Upper lobe of left lung (tissue), 6 donors: ENCODE measurements around the gene CFAP91. TPM values are rescaled to one million over a fixed set of nuclear protein-coding genes. Genes with fewer than 3 reads are reported as not detected.

Experiments used
- ATAC-seq, 2 donors: fragments of 200-7000 bp; cut with Tn5 transposase; one replicate each; pipeline ENCODE4 v1.9.1; 2022; ENCODE audit warnings: mild to moderate bottlenecking in 2 of 2, moderate library complexity in 2 of 2; ENCODE audit not compliant: low FRiP score in 2 of 2
- DNase-seq, 2 donors: peaks; one replicate each; pipeline ENCODE4 v3.0.0-alpha.2; 2019 to 2020
- H3K27ac ChIP-seq, 4 donors: fragments of 200-600 bp; sonication (generic); one replicate each; pipeline ENCODE4 v1.5.1; 2016 to 2019
- H3K27me3 ChIP-seq, 4 donors: fragments of 200-600 bp; sonication (generic); one replicate each; pipeline ENCODE4 v1.5.1; 2017 to 2019
- H3K36me3 ChIP-seq, 4 donors: fragments of 200-600 bp; sonication (generic); one replicate each; pipeline ENCODE4 v1.5.1; 2016 to 2019
- H3K4me1 ChIP-seq, 4 donors: fragments of 200-600 bp; sonication (generic); one replicate each; pipeline ENCODE4 v1.5.1; 2018 to 2019
- H3K4me3 ChIP-seq, 4 donors: fragments of 200-600 bp; sonication (generic); one replicate each; pipeline ENCODE4 v1.5.1; 2017 to 2019; ENCODE audit warnings: mild to moderate bottlenecking in 2 of 4, moderate library complexity in 1 of 4
- H3K9me3 ChIP-seq, 4 donors: fragments of 200-600 bp; sonication (generic); one replicate each; pipeline ENCODE4 v1.5.1; 2018 to 2019
- EP300 ChIP-seq, 4 donors: sonication (generic); formaldehyde crosslinking; IDR thresholded peaks; one replicate each; pipeline ENCODE4 v1.5.1; 2017; ENCODE audit warnings: antibody characterized with exemption in 4 of 4, control low read depth in 2 of 4
- POLR2A ChIP-seq, 4 donors: fragments of 450-650 bp; IDR thresholded peaks; one replicate each; pipeline ENCODE4 v1.5.1; 2016 to 2017; ENCODE audit warnings: antibody characterized with exemption in 4 of 4, mild to moderate bottlenecking in 2 of 4
- POLR2AphosphoS5 ChIP-seq, 2 donors: sonication (generic); formaldehyde crosslinking; IDR thresholded peaks; one replicate each; pipeline ENCODE4 v1.5.1; 2017; ENCODE audit warnings: antibody characterized with exemption in 2 of 2
- WGBS, 2 donors: methylation state at CpG; one replicate each; pipeline ENCODE4 v1.1.5; 2017 to 2018; 5-methylcytosine and 5-hydroxymethylcytosine counted together
- total RNA-seq, 6 donors: library from RNA; depleted of rRNA in 4 of 6; stranded (reverse); fragments of >200 nt in 4 of 6; gene quantifications; one replicate each; pipeline versions ENCODE4 v1.1.0 to v1.2.1, GENCODE V29; 2016 to 2021
- TF ChIP-seq, protein P1 (sequence below), 6 experiments: fragments of 450-650 bp in 4 of 6; fragments of 200-600 bp in 2 of 6; sonication (generic) in 2 of 6; IDR thresholded peaks; one replicate each; pipeline ENCODE4 v1.5.1; 2016 to 2019; ENCODE audit warnings: antibody characterized with exemption in 6 of 6
- donor health status: DM: no; HTN: no; CAD: no; lungs with moderate emphysema.
- donor health status: DM: no; HTN: yes; CAD: no; lungs with severe emphysema.

Gene CFAP91
- total RNA-seq, 6 donors from 2014 or later, result 2.3 to 47.8 (median 6.6) TPM

DNA sequence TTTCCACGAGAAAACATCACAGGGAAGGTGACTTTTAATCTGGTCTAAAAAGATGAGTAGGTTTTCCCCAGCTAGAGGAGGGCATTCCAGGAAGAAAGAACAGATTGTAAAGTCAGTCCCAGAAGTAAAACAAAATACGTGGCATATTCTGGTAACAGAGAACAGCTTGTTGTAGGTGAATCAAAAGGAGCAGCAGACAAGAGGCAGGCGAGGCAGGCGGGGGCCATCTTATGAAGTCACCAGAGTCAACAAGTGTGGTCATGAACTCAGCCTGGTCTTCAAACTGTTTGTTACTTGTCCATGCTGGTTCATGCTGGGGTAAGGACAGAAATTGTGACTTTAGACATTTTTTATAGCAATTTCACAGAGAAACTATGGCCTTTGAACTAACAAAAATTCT lies 38.5 kb upstream of the CFAP91 start:
- 81 to 88% methylated on average over 4 of the region's 4 CpGs for WGBS, 2 donors
- H3K27me3 ChIP-seq, result no peaks in the 10 kb centered on the region
- DNase-seq (no peak), ATAC-seq (no peak)
- peaks cover 0 to 17% (median 0%) of the 10 kb centered on the region in 4 donors for H3K36me3 ChIP-seq
- no peaks in the 10 kb centered on the region for H3K9me3 ChIP-seq
- TF ChIP-seq, protein P1, sequence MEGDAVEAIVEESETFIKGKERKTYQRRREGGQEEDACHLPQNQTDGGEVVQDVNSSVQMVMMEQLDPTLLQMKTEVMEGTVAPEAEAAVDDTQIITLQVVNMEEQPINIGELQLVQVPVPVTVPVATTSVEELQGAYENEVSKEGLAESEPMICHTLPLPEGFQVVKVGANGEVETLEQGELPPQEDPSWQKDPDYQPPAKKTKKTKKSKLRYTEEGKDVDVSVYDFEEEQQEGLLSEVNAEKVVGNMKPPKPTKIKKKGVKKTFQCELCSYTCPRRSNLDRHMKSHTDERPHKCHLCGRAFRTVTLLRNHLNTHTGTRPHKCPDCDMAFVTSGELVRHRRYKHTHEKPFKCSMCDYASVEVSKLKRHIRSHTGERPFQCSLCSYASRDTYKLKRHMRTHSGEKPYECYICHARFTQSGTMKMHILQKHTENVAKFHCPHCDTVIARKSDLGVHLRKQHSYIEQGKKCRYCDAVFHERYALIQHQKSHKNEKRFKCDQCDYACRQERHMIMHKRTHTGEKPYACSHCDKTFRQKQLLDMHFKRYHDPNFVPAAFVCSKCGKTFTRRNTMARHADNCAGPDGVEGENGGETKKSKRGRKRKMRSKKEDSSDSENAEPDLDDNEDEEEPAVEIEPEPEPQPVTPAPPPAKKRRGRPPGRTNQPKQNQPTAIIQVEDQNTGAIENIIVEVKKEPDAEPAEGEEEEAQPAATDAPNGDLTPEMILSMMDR (IDR thresholded peaks at IDR 0.05), result no peak
- TF ChIP-seq POLR2AphosphoS5 (IDR thresholded peaks at IDR 0.05), result no peak
- no peak for TF ChIP-seq EP300 (IDR thresholded peaks at IDR 0.05)
- no peak for TF ChIP-seq POLR2A (IDR thresholded peaks at IDR 0.05)
- H3K27ac ChIP-seq, result no peak overlapping the region
- H3K4me3 ChIP-seq, result no peak overlapping the region
- peaks cover 0 to 8% (median 7%) of the 10 kb centered on the region in 4 donors for H3K4me1 ChIP-seq

DNA sequence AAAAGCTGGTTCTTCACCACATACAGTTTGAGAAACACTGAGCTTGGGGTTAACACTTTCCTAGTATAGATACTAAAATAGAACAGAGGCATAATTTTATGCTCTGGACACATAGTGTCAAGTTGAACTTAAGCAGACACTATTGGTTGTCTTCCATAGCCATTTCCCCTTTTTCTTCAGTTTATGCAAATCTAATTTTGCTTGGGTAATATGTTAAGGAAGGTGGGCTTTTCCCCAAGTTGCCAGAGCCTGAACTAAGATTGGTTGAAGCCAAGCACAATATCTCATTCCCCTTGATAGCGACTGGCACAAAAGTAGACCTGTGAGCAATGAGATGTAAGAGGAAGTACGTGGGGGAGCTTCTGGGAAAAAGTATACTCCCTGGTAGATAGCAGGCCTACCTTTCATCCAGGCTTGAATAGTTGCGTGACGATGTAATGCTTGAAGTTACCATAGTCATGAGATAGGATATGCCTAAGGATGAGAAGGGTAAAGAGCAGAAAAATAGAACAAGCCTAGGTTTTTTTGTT lies 37.9 kb upstream of the CFAP91 start:
- Histone ChIP-seq H3K4me3 (no peak overlapping the region), H3K4me1 (peaks cover 5 to 9% (median 7%) of the 10 kb centered on the region in 4 donors), H3K9me3 (no peaks in the 10 kb centered on the region), H3K27me3 (no peaks in the 10 kb centered on the region), H3K27ac (no peak overlapping the region), H3K36me3 (peaks cover 0 to 20% (median 0%) of the 10 kb centered on the region in 4 donors)
- no peak for ATAC-seq
- 87% methylated on average over 4 of the region's 4 CpGs for WGBS, 2 donors
- DNase-seq, result no peak
- TF ChIP-seq, protein P1 (IDR thresholded peaks at IDR 0.05), result no peak
- TF ChIP-seq POLR2A (IDR thresholded peaks at IDR 0.05) (no peak), POLR2AphosphoS5 (IDR thresholded peaks at IDR 0.05) (no peak), EP300 (IDR thresholded peaks at IDR 0.05) (no peak)

DNA sequence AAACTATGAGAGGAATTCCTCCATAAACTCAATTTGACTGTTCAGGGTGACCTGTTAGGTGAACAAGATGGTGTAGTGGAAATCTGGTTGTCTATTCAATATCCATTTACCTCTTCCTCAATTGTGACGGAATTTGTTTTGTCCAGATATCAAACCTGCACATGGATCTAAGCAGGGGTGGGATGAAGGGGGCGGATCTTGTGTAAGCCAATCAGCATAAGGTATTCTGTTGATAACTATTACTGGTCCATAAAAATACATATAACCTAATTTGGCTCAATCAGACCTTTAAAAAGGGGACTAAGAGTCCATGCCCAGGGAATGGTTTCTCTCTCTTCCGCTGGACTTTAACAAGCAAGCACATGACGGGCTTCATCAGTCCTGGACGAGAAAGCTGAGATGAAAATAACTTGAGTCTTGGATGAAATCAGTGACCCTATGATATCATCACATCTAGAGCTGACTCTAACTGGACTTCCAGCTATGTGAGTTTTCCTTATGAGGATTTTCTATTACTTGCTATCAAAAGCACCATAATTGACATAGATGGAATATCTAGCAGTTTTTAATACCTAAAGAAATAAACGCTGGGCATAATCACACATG lies 36.8 kb upstream of the CFAP91 start:
- Histone ChIP-seq H3K36me3 (peaks cover 0 to 22% (median 2%) of the 10 kb centered on the region in 4 donors), H3K4me1 (peaks cover 6 to 9% (median 8%) of the 10 kb centered on the region in 4 donors), H3K27ac (no peak overlapping the region), H3K4me3 (no peak overlapping the region), H3K27me3 (no peaks in the 10 kb centered on the region), H3K9me3 (no peaks in the 10 kb centered on the region)
- 92 to 94% methylated on average over 6 of the region's 6 CpGs for WGBS, 2 donors
- ATAC-seq, result no peak
- DNase-seq, result no peak
- TF ChIP-seq, protein P1 (IDR thresholded peaks at IDR 0.05), result no peak
- TF ChIP-seq POLR2A (IDR thresholded peaks at IDR 0.05) (no peak), EP300 (IDR thresholded peaks at IDR 0.05) (no peak), POLR2AphosphoS5 (IDR thresholded peaks at IDR 0.05) (no peak)

DNA sequence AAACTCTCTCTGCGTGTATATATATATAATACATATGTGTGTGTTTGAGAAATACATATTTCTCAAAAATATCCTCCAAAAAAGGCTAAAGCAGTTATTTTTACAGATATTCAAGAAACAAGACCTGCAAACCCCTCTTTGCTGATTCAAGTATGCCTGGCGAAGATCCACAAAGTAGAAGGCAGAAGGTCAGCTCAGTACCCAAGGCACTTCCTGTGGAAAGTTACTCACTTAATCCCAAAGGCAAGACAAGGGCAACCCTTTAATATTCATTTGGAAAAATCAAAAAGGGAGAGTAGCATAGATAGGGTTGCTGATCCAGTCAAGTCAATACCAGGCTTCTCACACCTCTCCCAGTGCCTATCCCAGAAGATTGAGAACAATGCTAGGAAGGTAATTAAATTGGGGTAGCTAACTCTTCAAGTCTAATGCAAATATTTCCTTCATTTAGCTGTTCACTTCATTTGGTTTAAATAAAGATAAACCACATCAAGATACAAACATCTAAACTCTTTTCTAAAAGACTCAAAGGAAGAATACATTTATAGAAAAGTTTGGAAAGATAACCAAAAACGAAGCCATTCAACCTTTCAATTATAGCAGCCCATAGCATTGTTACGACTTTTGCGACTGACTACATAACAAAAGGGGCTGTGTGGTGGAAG lies 32.8 kb upstream of the CFAP91 start:
- H3K36me3 ChIP-seq, result peaks cover 4 to 59% (median 16%) of the 10 kb centered on the region in 4 donors
- DNase-seq (no peak), ATAC-seq (no peak)
- H3K27ac ChIP-seq, result peak overlapping the region in 2 of 4 donors; percentile 51 to 71
- H3K27me3 ChIP-seq, result no peaks in the 10 kb centered on the region
- H3K4me3 ChIP-seq, result no peak overlapping the region
- 90 to 91% methylated on average over 5 of the region's 5 CpGs for WGBS, 2 donors
- H3K4me1 ChIP-seq, result peaks cover 5 to 14% (median 9%) of the 10 kb centered on the region in 4 donors
- H3K9me3 ChIP-seq, result no peaks in the 10 kb centered on the region
- TF ChIP-seq EP300 (IDR thresholded peaks at IDR 0.05) (no peak), POLR2AphosphoS5 (IDR thresholded peaks at IDR 0.05) (no peak), POLR2A (IDR thresholded peaks at IDR 0.05) (no peak)
- TF ChIP-seq, protein P1 (IDR thresholded peaks at IDR 0.05), result no peak
